GM12872 (cell line): ENCODE data around the gene NPW.

Source experiments
- TF ChIP-seq, protein P1 (sequence below): IDR thresholded peaks from 3 replicates; pipeline ENCODE4 v1.5.1; 2011; ENCODE audit warnings: low read depth, mild to moderate bottlenecking, low read length, moderate library complexity; ENCODE audit not compliant: insufficient read depth

Gene NPW

DNA sequence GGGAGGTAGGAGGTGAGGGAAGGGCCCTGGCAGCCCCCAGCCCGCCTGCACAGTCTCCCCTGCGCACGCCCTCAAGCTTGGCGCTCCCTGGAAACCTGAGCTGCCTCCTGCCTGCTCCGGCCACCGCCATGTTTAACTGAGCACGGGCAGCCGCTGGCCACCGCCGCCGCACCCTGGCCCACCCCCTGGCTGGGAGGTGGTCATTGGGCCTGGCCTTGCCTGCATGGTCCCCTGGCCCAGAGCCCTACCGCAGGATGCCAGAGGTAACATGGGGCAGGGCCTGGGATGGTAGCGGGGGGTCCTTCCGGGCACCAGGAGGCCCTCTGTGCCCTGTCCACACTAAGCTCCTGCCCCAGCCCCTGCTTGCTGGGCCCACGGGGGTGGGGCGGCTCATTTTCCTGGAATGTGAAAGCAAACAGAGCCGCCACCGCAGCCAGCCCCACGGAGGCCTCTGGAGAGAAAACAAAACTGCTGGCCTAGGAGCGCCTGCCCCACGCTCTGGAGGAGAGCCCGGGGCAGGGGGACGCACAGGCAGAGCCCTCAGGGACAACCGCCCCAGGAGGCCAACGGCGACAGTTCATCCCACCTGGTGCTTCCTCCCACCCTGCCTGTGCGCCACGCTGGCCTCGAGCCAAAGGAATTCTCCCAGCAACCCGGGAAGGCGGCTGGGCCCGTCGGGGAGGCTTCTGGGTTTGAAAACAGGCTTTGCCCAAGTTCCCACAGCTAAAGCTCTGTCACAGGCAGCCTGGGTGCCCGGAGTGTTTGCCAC lies 16.0 kb downstream of the NPW start:
- TF ChIP-seq, protein P1, sequence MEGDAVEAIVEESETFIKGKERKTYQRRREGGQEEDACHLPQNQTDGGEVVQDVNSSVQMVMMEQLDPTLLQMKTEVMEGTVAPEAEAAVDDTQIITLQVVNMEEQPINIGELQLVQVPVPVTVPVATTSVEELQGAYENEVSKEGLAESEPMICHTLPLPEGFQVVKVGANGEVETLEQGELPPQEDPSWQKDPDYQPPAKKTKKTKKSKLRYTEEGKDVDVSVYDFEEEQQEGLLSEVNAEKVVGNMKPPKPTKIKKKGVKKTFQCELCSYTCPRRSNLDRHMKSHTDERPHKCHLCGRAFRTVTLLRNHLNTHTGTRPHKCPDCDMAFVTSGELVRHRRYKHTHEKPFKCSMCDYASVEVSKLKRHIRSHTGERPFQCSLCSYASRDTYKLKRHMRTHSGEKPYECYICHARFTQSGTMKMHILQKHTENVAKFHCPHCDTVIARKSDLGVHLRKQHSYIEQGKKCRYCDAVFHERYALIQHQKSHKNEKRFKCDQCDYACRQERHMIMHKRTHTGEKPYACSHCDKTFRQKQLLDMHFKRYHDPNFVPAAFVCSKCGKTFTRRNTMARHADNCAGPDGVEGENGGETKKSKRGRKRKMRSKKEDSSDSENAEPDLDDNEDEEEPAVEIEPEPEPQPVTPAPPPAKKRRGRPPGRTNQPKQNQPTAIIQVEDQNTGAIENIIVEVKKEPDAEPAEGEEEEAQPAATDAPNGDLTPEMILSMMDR, result no peak

DNA sequence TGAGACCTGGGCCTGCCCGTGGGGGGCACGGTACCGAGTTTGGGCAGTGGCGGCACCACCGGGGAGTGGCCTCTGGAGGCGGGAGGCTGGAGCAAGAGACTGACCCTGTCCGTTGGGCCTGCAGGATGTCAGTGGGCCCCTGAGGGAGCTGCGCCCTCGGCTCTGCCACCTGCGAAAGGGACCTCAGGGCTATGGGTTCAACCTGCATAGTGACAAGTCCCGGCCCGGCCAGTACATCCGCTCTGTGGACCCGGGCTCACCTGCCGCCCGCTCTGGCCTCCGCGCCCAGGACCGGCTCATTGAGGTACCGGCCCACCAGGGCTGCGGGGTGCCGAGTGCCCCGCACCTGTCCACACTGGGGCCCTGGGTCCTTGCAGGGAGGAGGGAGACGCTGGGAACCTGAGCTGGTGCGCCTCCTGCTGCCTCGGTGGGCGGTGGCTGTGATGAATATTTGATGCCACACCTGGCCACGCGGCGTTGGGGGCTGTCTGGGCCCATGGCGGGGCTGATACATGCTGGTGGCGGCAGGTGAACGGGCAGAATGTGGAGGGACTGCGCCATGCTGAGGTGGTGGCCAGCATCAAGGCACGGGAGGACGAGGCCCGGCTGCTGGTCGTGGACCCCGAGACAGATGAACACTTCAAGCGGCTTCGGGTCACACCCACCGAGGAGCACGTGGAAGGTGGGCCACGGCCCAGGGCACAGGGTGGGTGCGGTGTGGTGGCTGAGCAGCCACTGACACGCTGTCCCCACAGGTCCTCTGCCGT lies 16.8 kb downstream of the NPW start:
- TF ChIP-seq, protein P1, result no peak

DNA sequence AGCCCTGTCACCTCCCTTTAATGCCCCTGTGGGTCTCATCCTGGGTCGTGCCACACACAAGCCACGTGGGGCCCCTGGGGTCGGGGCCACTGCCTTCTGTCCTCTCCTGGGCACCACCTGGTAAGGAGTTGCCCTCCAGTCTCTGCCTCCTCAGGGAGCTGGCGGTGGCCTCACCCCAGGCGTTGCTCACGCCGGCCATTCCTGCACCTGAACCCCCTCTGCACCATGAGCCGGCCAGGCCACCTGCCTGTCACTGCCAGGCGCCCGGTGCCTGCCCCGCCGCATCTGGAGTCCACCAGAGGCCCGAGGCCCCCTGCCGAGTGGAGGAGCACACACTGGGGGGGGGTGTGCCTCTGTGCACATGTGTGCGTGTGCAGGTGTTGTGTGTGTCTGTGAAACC lies 17.5 kb downstream of the NPW start:
- TF ChIP-seq, protein P1, result no peak

DNA sequence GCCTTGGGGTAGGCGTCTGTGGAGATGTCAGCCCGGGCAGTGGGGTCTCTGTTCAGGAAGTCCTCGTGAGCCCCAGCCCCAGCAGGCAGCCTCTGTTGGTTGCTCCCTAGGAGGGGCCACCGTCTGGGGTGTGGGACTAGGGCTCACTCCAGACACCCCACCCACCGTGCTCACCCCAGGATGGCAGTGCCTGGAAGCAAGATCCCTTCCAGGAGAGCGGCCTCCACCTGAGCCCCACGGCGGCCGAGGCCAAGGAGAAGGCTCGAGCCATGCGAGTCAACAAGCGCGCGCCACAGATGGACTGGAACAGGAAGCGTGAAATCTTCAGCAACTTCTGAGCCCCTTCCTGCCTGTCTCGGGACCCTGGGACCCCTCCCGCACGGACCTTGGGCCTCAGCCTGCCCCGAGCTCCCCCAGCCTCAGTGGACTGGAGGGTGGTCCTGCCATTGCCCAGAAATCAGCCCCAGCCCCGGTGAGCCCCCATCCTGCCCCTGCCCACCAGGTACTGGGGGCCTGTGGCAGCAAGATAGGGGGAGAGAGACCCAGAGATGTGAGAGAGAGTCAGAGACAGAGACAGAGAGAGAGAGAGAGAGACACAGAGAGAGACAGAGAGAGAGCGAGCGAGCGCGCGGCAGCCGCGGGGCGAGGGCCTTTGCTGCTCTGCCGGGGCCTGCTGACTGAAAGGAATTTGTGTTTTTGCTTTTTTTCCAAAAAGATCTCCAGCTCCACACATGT lies 18.2 kb downstream of the NPW start:
- TF ChIP-seq, protein P1, result no peak

DNA sequence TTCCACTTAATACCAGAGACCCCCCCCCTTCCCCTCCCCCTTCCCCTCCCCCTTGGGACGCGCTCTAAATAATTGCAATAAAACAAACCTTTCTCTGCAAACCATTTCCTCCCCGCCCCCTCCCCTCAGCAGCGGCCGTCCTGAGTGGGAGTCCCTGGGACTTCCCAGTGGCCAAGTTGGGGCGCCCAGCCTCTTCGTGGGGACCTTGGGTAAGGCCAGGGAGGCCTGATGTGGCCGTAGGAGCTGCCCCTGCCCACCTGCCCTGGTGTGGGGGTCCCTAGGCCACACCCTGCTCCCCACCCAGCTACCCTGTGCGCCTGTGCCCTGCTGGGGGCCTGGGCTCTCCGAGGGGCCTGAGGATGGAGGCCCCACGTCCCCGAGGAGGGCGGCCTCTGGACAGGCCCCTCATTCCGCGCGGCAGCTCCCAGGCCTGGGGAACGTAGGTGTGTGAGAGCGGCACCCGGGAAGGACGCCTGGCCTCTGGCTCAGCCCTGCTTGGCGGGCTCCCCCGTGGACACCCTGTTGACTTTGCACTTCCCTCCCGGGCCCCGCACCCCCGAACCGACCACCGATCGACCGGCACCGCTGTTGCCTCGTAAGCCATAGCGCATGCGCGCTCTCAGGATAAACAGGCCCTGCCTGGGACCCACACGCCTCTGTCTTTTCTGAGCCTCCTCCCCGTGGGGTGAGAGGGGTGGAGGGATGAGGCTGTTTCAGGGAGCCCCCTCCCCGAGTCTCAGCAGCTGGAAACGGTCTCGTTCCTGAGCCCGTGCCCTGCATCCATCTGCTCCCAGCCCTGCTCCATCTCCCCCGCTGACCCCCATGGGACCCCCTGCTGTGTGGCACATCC lies 19.0 kb downstream of the NPW start:
- TF ChIP-seq, protein P1, result no peak

DNA sequence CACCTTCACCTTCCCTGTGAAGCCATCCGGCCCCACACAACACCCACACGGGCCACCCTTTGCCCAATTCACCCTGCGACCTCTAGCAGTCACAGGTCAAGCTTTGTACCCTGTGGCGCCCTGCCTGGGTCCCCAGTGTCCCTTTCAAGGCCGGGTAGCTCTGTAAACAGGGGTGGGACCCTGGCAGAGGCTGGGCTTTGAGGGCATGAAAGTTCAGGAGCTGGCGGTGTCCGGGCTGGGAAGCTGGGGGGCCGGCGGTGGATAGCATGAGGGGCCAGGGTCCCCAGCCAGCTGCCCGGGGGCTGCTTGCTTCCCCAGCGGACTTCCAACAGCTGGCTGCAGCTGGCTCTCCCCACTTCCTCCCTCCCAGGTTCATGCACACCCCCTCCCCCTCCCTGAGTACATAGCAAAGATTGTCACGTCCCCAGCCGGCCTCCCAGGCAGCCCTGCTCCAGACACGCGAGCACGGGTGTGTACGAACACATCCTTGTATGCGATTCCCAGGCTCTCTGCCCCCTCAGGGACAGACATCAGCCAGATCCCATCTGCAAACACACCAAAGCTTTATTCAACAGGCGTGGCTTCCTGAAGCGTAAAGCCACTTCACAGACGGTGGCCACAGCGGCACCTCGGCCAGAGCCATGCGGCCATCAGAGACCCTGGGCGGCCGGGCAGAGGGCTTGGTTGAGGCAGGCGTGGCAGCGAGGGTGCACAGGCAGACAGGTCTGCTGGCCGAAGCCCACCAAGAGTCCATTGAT lies 19.9 kb downstream of the NPW start:
- TF ChIP-seq, protein P1, result no peak
